T-helper 9 cell (primary cell): ENCODE data around the gene CFDP1.
A peak's percentile ranks its signal among the peaks of the same experiment; 100 is the strongest.
"Not testable (repeated sequence)": the region's sequence is repeated elsewhere in the genome, so short reads cannot be mapped to it uniquely, and the experiment has no call there.

Experiments used
- DNase-seq: peaks from one replicate; pipeline ENCODE4 v3.0.0-alpha.2; 2020

The CFDP1 gene

GRCh38 chr16:75458439-75458838, 25.1 kb upstream of the CFDP1 start:
- no peak for DNase-seq

DNA sequence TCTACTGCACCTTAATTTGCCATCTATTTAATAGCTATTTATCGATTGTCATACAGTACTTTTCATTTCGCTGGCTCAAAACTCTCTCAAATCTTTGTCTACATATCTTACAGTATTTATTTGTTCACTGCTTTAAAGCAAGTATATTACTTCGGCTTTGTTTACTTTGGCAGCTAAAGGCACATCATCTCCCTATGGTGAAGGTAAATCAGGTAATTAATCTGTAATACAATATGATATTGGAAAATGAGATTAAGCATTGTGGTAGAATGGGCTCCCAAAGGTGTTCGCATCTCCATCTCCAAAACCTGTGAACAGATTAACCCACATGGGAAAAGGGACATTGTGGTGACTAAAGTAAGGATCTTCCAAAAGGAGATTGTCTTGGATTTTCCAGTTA, 24.7 kb upstream of the CFDP1 start:
- no peak for DNase-seq

DNA sequence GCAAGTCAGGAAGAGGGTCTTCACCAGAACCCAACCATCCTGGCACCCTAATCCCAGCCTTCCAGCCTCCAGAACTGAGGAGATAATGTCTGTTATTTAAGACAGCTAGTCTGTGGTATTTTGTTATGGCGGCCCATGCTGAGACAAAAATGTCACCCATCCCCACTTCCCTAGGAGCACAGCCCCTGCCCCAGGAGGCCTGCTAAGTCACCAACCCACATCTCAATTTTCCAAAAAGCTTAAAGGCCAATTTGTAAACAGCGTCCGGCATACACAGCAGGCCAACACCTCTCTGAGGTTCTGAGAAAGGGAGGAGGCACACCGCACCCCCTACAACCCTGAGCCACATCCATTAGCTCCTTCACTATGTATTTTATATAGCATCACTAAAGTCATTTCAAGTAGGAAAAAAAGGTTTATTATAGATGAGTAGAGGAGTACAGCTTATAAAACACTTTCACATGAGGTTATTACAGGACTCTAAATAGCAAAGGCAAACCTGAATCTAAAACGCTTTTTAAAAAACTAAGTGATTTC, 24.2 kb upstream of the CFDP1 start:
- no peak for DNase-seq

GRCh38 chr16:75456971-75457370, 23.7 kb upstream of the CFDP1 start:
- DNase-seq, result no peak

GRCh38 chr16:75456486-75456885, 23.2 kb upstream of the CFDP1 start:
- DNase-seq, result not testable (repeated sequence)

- DNase-seq, result no peak
These were observed 22.4 kb upstream of the CFDP1 start for GRCh38 chr16:75455677-75456076.

- no peak for DNase-seq
These were observed 19.3 kb upstream of the CFDP1 start for GRCh38 chr16:75452464-75453190.

DNA sequence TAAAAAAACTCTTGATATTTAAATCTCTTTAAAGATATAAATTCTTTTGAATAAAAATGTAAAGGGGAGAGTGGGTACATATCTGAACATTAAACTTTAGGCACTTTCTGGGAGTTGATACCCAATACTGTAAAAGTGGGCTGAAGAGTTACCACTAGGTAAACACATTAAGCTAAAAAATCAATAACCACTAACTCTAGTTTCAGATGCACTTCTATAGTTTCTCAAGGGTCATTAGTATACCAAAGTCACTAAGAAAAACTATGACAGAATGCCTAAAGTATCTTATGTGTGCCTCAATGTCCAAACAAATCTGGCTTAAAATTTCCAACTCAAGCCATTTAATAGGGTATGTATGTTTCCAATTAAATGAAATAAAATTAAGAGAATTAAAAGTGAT, 13.1 kb upstream of the CFDP1 start:
- DNase-seq, result no peak

DNA sequence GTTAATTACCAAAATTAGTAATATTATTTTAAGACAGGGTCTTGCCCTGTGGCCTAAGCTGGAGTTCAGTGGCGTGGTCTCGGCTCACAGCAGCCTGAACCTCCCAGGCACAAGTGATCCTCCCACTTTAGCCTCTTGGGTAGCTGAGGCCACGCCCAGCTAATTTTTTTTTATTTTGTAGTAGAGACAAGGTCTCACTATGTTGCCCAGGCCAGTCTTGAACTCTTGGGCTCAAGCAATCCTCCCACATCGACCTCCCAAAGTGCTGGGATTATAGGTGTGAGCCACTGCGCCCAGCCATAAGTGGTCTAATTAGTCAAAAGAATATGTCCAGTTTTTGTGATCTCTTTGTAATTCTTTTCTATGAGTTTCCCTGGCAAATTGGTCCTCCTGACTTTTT, 12.0 kb upstream of the CFDP1 start:
- DNase-seq, result no peak

DNA sequence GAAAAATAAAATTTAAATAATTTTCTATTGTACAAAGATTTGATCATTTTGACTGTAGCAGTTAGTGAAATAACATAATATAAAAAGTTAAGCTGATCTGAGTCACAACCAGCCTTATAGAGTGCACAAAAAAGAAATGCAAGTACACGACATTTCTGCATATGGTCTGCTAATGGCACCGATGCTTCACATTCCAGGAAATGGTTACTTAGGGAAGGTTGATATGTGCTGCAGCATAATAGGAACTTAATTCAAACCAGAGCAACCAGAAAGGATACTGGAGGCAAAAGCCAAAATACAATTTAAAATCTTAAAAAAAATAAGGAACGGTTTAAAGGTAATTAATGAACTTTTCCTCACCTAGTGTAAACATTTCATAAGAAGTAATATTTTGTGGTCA, 10.0 kb upstream of the CFDP1 start:
- DNase-seq, result no peak

GRCh38 chr16:75433732-75434413, 570 bp upstream of the CFDP1 start:
- DNase-seq, result peak; percentile 3

DNA sequence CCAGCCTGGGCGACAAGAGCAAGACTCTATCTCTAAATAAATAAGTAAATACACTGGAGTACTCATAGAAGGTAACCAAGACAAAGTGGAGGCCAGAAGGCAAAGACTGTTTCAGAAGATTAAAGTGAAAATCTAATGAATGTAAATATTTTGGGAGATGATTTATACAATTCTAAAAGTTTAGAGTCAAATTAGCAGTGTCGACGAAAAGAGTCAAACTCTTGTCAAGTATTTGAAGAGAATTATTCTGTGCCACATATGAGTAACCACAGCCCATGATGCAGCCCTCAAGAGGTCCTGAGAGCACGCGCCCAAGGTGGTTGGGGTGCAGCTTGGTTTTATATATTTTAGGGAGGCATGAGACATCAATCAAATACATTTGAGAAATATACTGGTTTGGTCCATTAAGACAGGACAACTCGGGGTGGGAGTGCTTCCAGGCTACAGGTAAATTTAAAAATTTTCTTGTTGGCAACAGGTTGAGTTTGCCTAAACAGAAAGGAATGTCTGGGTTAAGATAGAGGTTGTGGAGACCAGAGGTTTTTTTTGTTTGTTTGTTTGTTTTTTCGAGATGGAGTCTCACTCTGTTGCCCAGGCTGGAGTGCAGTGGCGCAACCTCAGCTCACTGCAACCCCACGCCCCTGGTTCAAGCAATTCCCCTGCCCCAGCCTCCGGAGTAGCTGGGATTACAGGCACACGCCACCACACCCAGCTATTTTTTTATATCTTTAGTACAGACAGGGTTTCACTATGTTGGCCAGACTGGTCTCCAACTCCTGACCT, 3.5 kb downstream of the CFDP1 start:
- DNase-seq, result no peak

DNA sequence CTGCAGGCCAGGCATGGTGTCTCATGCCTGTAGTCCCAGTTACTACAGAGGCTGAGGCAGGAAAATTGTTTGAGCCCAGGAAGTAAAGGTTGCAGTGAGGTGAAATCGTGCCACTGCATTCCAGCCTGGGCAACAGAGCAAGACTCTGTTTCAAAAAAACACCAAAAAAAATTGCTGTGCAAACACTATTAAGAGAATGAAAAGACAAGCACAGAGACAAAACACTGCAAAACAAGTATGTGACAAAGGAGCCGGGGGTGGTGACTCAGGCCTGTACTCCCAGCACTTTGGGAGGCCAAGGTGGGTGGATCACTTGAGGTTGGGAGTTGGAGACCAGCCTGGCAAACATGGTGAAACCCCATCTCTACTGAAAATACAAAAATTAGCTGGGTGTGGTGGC, 6.8 kb downstream of the CFDP1 start:
- DNase-seq, result not testable (repeated sequence)

- DNase-seq, result not testable (repeated sequence)
These were observed 9.1 kb downstream of the CFDP1 start for GRCh38 chr16:75424105-75424762.

DNA sequence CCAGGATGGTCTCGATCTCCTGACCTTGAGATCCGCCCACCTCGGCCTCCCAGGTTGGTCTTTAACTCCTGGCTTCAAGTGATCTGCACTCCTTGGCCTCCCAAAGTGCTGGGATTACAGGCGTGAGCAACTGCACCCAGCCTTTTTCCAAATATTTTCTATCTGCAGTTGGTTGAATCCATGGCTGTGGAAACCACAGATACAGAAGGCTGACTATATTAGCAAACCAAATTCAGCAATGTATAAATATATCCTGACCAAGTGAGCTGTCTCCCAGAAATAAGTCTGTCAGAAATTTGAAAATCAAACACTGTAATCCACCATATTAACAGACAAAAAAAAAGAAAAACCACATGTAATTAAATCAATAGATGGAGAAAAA, 9.6 kb downstream of the CFDP1 start:
- no peak for DNase-seq

- no peak for DNase-seq
These were observed 11.5 kb downstream of the CFDP1 start for GRCh38 chr16:75421820-75422126.

DNA sequence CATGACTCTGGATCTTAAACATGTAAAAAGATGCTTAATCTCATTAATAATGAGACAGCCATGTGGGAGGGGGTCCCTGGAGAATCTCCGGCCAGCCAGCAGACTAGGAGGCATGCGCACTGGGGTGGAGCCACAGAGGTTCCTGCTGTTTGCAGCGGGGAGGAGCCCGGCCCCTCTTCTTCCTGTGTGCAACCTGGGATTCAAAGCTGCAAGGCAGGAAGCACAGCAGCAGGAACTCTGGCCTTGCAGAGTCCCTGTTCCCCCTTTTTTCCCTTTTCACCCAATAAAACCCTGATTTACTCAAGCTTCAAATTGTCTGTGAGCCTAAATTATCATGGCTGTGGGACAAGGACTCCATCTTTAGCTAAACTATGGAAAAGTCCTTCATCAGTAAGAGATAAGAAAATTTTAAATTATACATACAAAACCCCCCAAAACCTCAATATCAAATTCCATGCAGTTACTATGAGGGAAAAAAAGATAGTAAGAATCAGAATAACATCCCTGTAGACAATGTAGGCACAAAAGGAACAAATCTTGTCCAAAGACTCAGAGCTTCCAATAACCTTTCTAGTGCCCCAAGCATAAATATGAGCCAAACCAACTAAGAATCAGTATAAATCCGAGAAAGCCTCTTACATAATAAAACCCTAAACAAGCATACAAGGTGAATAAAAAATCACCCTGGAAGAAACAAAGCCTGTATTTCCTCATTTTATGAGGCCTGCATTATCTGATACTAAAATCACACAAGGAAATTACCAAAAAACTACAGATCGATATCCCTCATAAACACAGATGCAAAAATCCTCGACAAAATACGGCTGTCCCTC, 12.1 kb downstream of the CFDP1 start:
- DNase-seq, result no peak

DNA sequence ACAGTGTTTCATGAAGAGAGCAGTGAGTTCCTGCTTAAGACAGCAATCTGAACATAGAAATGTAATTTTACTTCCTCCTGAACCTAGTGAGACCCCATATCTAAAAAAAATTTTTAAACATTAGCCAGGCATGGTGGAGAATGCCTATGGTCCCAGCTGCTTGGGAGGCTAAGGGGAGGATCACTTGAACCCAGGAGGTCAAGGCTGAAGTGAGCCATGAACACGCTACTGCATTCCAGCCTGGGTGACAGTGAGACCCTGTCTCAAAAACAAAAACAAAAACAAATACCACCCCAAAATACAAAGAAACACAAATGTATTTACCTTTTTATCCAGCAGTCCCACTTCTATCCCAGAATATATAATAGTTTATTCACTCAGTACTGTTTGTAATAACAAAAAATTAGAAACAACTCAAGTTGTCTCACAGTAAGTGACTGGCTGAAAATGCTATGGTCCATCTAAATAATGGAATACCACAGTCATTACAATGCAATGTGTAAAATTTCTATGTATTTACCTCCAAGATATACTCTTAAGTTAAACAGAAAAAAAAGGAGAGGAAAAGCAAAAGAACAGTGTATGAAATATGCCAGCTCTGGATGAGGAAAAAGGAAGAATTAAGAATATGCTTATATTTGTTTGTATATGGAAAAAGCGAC, 16.3 kb downstream of the CFDP1 start:
- no peak for DNase-seq

GRCh38 chr16:75415169-75415905, 18.0 kb downstream of the CFDP1 start:
- DNase-seq, result no peak

- DNase-seq, result no peak
These were observed 19.4 kb downstream of the CFDP1 start for GRCh38 chr16:75413951-75414350.

DNA sequence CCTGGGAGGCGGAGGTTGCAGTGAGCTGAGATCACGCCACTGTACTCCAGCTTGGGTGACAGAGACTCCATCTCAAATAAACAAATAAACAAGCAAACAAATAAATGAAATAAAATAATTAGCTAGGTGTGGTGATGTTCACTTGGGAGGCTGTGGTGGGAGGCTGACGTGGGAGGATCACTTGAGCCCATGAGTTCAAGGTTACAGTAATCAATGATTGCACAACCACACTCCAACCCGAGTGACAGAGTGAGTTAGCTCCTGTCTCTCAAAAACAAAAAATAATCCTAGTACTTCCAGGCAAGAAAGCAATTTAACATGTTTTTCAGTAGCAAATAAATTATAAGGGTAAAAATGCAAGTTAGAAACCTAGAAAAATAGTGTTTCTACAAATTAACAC, 26.4 kb downstream of the CFDP1 start:
- no peak for DNase-seq
